Small intestine (tissue), 7 donors: ENCODE data around the gene TSPAN9. TPM values are rescaled to one million over a fixed set of nuclear protein-coding genes. Genes with fewer than 3 reads are reported as not detected.

ENCODE experiments used
- DNase-seq, 2 donors: peaks; one replicate each; pipeline versions ENCODE4 v3.0.0 to v3.0.0-alpha.2; 2013
- FAIRE-seq: peaks from 2 replicates; lab custom pipeline; 2012; peaks lifted over from hg19 to GRCh38; lab: Jason Lieb, UNC
- H3K27ac ChIP-seq, 3 donors: one replicate each; pipeline ENCODE4 v1.5.1; 2013; ENCODE audit warnings: low read length in 2 of 3, mild to moderate bottlenecking in 2 of 3, control low read depth in 1 of 3, inconsistent platforms in 1 of 3, low read depth in 1 of 3, moderate library complexity in 1 of 3
- H3K27me3 ChIP-seq, 3 donors: one replicate each; pipeline ENCODE4 v1.6.1; 2013; ENCODE audit warnings: low read length in 3 of 3, inconsistent platforms in 1 of 3; ENCODE audit not compliant: control insufficient read depth in 3 of 3, insufficient read depth in 3 of 3
- H3K36me3 ChIP-seq, 3 donors: one replicate each; pipeline ENCODE4 v1.6.1; 2013; ENCODE audit warnings: low read length in 3 of 3, inconsistent platforms in 1 of 3, low read depth in 1 of 3, mild to moderate bottlenecking in 1 of 3, moderate library complexity in 1 of 3; ENCODE audit not compliant: control insufficient read depth in 3 of 3, insufficient read depth in 2 of 3
- H3K4me1 ChIP-seq, 3 donors: one replicate each; pipeline ENCODE4 v1.6.1; 2013; ENCODE audit warnings: low read length in 2 of 3, inconsistent platforms in 1 of 3, low read depth in 1 of 3, mild to moderate bottlenecking in 1 of 3, moderate library complexity in 1 of 3; ENCODE audit not compliant: control insufficient read depth in 3 of 3, insufficient read depth in 2 of 3
- H3K4me3 ChIP-seq, 3 donors: one replicate each; pipeline ENCODE4 v1.5.1; 2013; ENCODE audit warnings: low read length in 3 of 3, control low read depth in 1 of 3, inconsistent platforms in 1 of 3, low read depth in 1 of 3, mild to moderate bottlenecking in 1 of 3, moderate library complexity in 1 of 3
- H3K9me3 ChIP-seq, 2 donors: one replicate each; pipeline ENCODE4 v1.6.1; 2013; ENCODE audit warnings: low read depth in 1 of 2, low read length in 1 of 2; ENCODE audit not compliant: control insufficient read depth in 2 of 2, insufficient read depth in 1 of 2
- WGBS, 3 donors: extraction: QIAGEN DNeasy Blood & Tissue Kit; methylation state at CpG; one replicate each; pipeline ENCODE4 v1.1.7; 2013; 5-methylcytosine and 5-hydroxymethylcytosine counted together
- polyA plus RNA-seq, 4 donors: library from polyadenylated mRNA; stranded (reverse) in 3 of 4; unstranded in 1 of 4; fragments of 200-250 nt in 3 of 4; fragments of 120-200 nt in 1 of 4; gene quantifications; one replicate each; pipeline versions ENCODE4 v1.2.1 to v1.2.3, GENCODE V29; 2013
- donor health status: healthy with polysubstance abuse.
- donor health status: control.
- donor health status: control.
- donor health status: Bipolar disorder and iron deficiency.
- donor health status: healthy.

TSPAN9 gene
- polyA plus RNA-seq, 4 donors = 1.3 to 25.5 (median 12.8) TPM

DNA sequence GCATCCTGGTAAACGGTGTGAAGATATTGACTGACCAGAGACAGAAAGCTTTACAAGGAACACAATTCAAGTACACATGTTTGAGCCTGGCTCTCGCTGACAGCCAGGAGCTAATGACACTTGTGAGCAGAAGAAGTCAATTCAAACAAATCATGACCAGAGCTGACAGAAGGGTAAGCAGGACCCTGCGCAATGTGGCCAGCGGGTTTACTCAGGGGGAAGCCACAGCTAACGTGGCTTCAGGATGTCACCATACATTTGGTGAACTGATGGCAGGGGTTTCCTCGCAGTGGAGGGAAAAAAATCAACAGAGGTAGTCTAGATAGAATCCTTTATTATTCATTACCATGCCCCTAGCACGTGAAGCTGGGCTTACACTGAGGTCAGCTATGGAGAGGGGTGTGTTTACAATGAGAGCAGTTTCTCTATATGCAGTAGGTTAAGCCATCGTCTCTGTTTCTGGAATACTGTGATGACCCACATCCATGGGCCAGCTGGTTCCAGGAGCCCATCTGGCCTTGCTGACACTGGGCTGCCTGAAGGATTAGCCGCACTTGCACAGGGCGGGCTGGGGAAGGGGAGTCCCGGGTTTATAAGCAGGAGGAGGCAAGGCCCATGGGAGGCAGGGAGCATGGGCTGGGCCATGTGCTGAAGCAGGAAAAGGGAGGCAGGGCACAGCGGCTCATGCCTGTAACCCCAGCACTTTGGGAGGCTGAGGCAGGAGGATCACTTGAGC lies 215.7 kb downstream of the TSPAN9 start:
- Histone ChIP-seq H3K4me3 (no peak overlapping the region), H3K36me3 (no peaks in the 10 kb centered on the region), H3K27me3 (no peaks in the 10 kb centered on the region), H3K4me1 (no peaks in the 10 kb centered on the region), H3K9me3 (no peaks in the 10 kb centered on the region), H3K27ac (no peak overlapping the region)
- DNase-seq = no peak
- 68 to 77% (median 70%) methylated on average over 12 of the region's 12 CpGs for WGBS, 3 donors
- FAIRE-seq = no peak

DNA sequence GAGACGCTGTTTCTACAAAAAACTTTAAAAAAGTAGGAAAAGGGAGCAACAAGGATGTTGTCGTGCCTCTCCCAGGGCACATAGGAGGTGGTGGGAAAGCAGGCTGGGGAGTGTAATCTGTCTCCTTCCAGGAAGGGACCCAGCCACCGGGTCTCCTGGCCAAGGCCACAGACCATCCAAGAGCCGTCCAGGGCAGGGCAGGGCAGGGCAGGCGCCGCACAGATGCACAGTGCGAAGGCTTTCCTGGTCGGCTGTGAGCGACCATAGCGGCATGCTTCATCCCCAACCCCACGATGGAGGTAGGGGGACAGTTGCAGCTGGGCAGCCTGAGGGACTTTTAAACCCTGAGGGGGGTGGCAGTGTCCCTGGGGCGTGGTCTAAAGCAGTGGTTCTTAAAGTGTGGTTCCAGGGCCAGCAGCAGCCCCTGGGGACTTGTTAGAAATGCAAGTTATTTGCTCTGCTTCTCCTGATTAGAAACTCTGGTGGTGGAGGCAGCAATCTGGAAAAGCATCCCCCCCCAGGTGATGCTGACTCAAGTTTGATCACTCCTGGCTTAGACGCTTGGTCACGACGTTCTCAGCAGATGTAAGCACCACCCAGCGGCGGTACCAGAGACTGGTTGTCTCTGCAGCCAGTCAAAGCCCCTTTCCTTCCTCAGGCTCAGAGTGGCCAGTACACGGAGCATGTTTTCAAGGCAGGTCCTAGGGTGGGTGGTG lies 216.4 kb downstream of the TSPAN9 start:
- FAIRE-seq (no peak), DNase-seq (no peak)
- no peak overlapping the region for H3K4me3 ChIP-seq
- WGBS, 3 donors = 60 to 68% (median 61%) methylated on average over 18 of the region's 18 CpGs
- no peak overlapping the region for H3K27ac ChIP-seq
- no peaks in the 10 kb centered on the region for H3K27me3 ChIP-seq
- no peaks in the 10 kb centered on the region for H3K9me3 ChIP-seq
- H3K36me3 ChIP-seq = no peaks in the 10 kb centered on the region
- H3K4me1 ChIP-seq = no peaks in the 10 kb centered on the region

DNA sequence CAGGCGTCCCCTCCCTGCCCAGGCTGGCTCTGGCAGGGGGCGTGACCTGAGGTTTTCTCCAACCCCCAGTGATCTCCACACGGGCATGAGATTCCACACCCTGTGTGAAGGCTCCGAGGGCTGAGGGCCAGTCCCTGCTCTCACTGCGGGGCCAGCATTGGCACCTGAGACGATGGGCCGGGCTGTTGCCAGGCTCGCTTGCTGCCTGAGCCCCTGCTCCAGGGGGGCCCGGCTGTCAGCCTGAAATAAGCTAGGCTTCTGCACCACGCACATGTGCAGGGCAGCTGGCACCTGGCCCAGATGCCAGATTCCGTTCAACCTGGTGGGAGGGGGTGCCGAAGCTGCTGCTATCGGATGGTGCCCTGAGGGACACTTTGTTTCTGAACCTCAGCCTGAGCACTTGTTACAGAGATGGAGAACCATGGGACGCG lies 217.3 kb downstream of the TSPAN9 start:
- peaks cover 0 to 6% (median 0%) of the 10 kb centered on the region in 3 donors for H3K27me3 ChIP-seq
- H3K4me3 ChIP-seq = no peak overlapping the region
- no peaks in the 10 kb centered on the region for H3K9me3 ChIP-seq
- FAIRE-seq (no peak), DNase-seq (no peak)
- no peaks in the 10 kb centered on the region for H3K36me3 ChIP-seq
- 54 to 62% (median 55%) methylated on average over 15 of the region's 15 CpGs for WGBS, 3 donors
- no peaks in the 10 kb centered on the region for H3K4me1 ChIP-seq
- no peak overlapping the region for H3K27ac ChIP-seq

DNA sequence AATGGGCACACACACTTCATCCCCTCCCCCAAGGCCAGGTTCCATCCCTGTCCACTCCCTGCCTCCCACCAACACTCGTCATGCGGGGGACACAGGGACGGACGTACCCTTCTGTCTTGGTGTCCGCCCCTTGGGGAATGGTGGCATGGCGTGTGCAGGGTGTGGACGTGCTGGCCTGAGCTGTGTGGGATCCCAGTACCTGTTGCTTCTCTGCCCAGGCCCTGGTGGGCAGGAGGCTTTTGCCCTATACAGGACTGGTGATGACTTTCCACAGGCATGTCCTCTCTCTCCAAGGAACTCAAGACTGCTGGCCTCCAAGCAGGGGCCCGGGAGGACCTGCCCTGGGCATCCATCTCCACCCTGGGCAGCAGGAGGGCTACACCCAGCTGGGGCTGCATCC lies 218.0 kb downstream of the TSPAN9 start:
- Histone ChIP-seq H3K4me3 (no peak overlapping the region), H3K27ac (no peak overlapping the region), H3K4me1 (peaks cover 0 to 5% (median 0%) of the 10 kb centered on the region in 3 donors), H3K9me3 (no peaks in the 10 kb centered on the region), H3K27me3 (peaks cover 0 to 8% (median 0%) of the 10 kb centered on the region in 3 donors), H3K36me3 (no peaks in the 10 kb centered on the region)
- no peak for FAIRE-seq
- WGBS, 3 donors = 84 to 89% (median 87%) methylated on average over 8 of the region's 8 CpGs
- DNase-seq = no peak

DNA sequence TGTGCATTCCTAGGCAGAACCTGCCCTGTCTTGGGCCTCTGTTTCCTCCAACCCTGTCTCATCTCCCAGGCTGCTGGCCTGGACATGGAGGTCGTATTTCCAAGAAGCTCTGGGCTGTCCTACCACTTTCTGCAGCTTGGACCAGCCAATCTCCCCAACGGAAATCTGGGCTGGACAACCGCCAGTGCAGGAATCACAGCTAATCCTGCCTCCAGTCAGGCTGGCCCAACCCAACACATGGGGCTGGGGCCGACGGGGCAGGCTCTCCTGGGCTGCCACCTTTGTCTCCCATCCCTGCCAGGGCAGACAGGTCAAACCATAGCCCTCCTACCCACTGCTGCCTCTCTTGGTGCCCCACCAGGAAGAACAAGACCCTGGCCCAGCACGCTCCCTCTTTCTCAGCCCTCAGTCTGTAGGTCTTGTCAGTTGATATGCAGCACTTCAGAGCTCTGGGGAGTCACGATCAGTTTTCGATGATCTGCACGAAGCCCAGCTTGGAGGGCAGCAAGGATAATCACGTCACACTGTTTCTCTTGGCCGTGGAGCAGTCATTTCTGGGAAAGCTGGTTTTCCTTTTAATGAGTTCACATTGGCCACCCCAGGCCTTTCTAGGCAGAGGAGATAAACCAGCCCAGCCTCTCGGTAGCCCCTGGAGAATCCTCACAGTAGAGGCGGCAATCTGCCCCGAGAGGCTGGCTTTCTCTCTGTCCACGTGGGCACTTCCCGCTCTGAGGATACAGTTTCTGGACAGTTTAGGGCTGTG lies 218.6 kb downstream of the TSPAN9 start:
- DNase-seq = no peak
- no peaks in the 10 kb centered on the region for H3K36me3 ChIP-seq
- H3K9me3 ChIP-seq = no peaks in the 10 kb centered on the region
- no peak overlapping the region for H3K4me3 ChIP-seq
- peaks cover 0 to 8% (median 0%) of the 10 kb centered on the region in 3 donors for H3K4me1 ChIP-seq
- peaks cover 0 to 8% (median 0%) of the 10 kb centered on the region in 3 donors for H3K27me3 ChIP-seq
- 60 to 71% (median 62%) methylated on average over 16 of the region's 16 CpGs for WGBS, 3 donors
- no peak for FAIRE-seq
- H3K27ac ChIP-seq = no peak overlapping the region

DNA sequence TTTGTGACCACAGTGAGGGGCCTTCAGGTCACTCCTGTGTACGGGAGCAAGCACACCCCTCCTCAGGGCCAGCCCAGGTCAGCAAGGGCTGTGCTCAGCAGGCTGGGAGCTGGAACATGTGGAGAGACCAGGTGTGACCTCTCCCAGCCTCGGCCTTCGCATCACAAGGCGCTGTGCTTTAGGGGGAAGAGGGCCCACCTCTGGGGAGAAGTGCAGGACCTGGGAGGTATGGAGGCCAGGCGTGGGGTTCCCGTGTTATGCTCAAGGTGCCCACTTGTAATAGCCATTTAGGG lies 219.2 kb downstream of the TSPAN9 start:
- Histone ChIP-seq H3K9me3 (no peaks in the 10 kb centered on the region), H3K36me3 (no peaks in the 10 kb centered on the region), H3K4me1 (peaks cover 0 to 8% (median 0%) of the 10 kb centered on the region in 3 donors), H3K4me3 (no peak overlapping the region), H3K27me3 (peaks cover 0 to 8% (median 0%) of the 10 kb centered on the region in 3 donors), H3K27ac (no peak overlapping the region)
- WGBS, 3 donors = 82 to 88% (median 82%) methylated on average over 6 of the region's 6 CpGs
- DNase-seq (no peak), FAIRE-seq (no peak)

DNA sequence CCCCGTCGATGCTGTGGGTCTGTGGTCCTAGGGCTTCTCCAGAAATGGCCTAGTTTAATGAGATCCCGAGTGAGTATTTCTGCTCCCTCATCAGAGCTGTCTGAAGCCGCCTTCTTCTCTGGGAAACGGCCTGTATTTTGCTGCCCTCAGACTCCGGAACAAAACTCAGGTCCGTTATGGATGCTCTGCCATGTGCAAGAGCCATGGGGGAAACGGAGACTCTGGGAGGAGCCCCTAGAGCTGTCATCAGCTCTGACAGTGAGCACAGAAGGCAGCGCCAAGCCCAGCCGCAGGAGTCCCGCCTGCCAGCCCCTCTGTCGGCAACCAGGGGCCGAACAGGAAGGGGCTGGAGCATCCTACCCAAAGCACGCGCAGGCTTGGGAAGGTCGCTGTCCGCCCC lies 221.4 kb downstream of the TSPAN9 start:
- Histone ChIP-seq H3K27me3 (peaks cover 0 to 8% (median 0%) of the 10 kb centered on the region in 3 donors), H3K36me3 (no peaks in the 10 kb centered on the region), H3K4me1 (peaks cover 0 to 8% (median 0%) of the 10 kb centered on the region in 3 donors), H3K27ac (no peak overlapping the region), H3K9me3 (no peaks in the 10 kb centered on the region), H3K4me3 (no peak overlapping the region)
- DNase-seq (no peak), FAIRE-seq (no peak)
- 60 to 72% (median 66%) methylated on average over 17 of the region's 17 CpGs for WGBS, 3 donors
